HEK293 (cell line): Measurements from ENCODE around the gene SERPINH1.

ENCODE experiments used
- GLI4 ChIP-seq: fragments of 450-650 bp; formaldehyde crosslinking; IDR thresholded peaks from 2 replicates; pipeline ENCODE4 v1.5.1; 2016; ENCODE audit warnings: missing biosample characterization, missing genetic modification characterization
- IKZF3 ChIP-seq: fragments of 450-650 bp; IDR thresholded peaks from 2 replicates; pipeline ENCODE4 v1.5.0; 2018; ENCODE audit warnings: missing biosample characterization, mild to moderate bottlenecking, missing genetic modification characterization, moderate library complexity
- MYNN ChIP-seq: fragments of 450-650 bp; formaldehyde crosslinking; IDR thresholded peaks from 2 replicates; pipeline ENCODE4 v1.5.1; 2016; ENCODE audit warnings: missing biosample characterization, missing genetic modification characterization, borderline replicate concordance
- SP2 ChIP-seq: fragments of 450-650 bp; formaldehyde crosslinking; IDR thresholded peaks from 2 replicates; pipeline ENCODE4 v1.5.1; 2016; ENCODE audit warnings: missing biosample characterization, missing genetic modification characterization
- ZBTB20 ChIP-seq: fragments of 450-650 bp; formaldehyde crosslinking; IDR thresholded peaks from 2 replicates; pipeline ENCODE4 v1.5.1; 2016; ENCODE audit warnings: missing biosample characterization, missing genetic modification characterization
- ZBTB26 ChIP-seq: fragments of 450-650 bp; formaldehyde crosslinking; optimal IDR thresholded peaks from 2 replicates; pipeline ENCODE3; 2016; ENCODE audit warnings: missing biosample characterization, mild to moderate bottlenecking, missing genetic modification characterization
- ZNF10 ChIP-seq: fragments of 450-650 bp; formaldehyde crosslinking; IDR thresholded peaks from 2 replicates; pipeline ENCODE4 v1.5.1; 2017; ENCODE audit warnings: missing biosample characterization, missing genetic modification characterization
- ZNF211 ChIP-seq: fragments of 450-650 bp; formaldehyde crosslinking; IDR thresholded peaks from 2 replicates; pipeline ENCODE4 v1.5.1; 2016; ENCODE audit warnings: low read depth, missing biosample characterization, missing genetic modification characterization
- ZNF274 ChIP-seq, 2 experiments: fragments of 200-500 bp in 1 of 2; fragments of 450-650 bp in 1 of 2; sonication (Bioruptor generic) in 1 of 2; formaldehyde crosslinking in 1 of 2; IDR thresholded peaks; 2 replicates each; pipeline versions ENCODE4 v1.5.1 to v1.6.1; 2014 to 2016; ENCODE audit warnings: borderline replicate concordance in 1 of 2, inconsistent platforms in 1 of 2, low read length in 1 of 2, missing biosample characterization in 1 of 2, missing genetic modification characterization in 1 of 2
- ZNF341 ChIP-seq: fragments of 450-650 bp; formaldehyde crosslinking; IDR thresholded peaks from 2 replicates; pipeline ENCODE4; 2016; ENCODE audit warnings: low read depth, missing biosample characterization, missing genetic modification characterization
- ZNF350 ChIP-seq: fragments of 450-650 bp; formaldehyde crosslinking; IDR thresholded peaks from 2 replicates; pipeline ENCODE4 v1.5.0; 2017; ENCODE audit warnings: missing biosample characterization, mild to moderate bottlenecking, missing genetic modification characterization
- ZNF394 ChIP-seq: fragments of 450-650 bp; formaldehyde crosslinking; IDR thresholded peaks from 2 replicates; pipeline ENCODE4 v1.5.1; 2016; ENCODE audit warnings: missing biosample characterization, missing genetic modification characterization, mild to moderate bottlenecking, moderate library complexity, borderline replicate concordance
- ZNF416 ChIP-seq: fragments of 450-650 bp; formaldehyde crosslinking; IDR thresholded peaks from 2 replicates; pipeline ENCODE4 v1.5.1; 2016; ENCODE audit warnings: missing biosample characterization, missing genetic modification characterization
- ZNF48 ChIP-seq: fragments of 450-650 bp; formaldehyde crosslinking; IDR thresholded peaks from 2 replicates; pipeline ENCODE4 v1.5.1; 2016; ENCODE audit warnings: missing biosample characterization, missing genetic modification characterization
- ZNF629 ChIP-seq: fragments of 450-650 bp; formaldehyde crosslinking; IDR thresholded peaks from 2 replicates; pipeline ENCODE4 v1.5.1; 2017; ENCODE audit warnings: missing biosample characterization, missing genetic modification characterization
- ZNF664 ChIP-seq: fragments of 450-650 bp; formaldehyde crosslinking; IDR thresholded peaks from 2 replicates; pipeline ENCODE4 v1.5.1; 2016; ENCODE audit warnings: missing biosample characterization, missing genetic modification characterization
- ZNF707 ChIP-seq: fragments of 450-650 bp; formaldehyde crosslinking; IDR thresholded peaks from 2 replicates; pipeline ENCODE4 v1.5.1; 2016; ENCODE audit warnings: missing biosample characterization, missing genetic modification characterization
- ZNF768 ChIP-seq: fragments of 450-650 bp; formaldehyde crosslinking; IDR thresholded peaks from 2 replicates; pipeline ENCODE4 v1.5.1; 2018; ENCODE audit warnings: missing biosample characterization, mild to moderate bottlenecking, missing genetic modification characterization
- ZNF785 ChIP-seq: fragments of 450-650 bp; formaldehyde crosslinking; IDR thresholded peaks from 2 replicates; pipeline ENCODE4 v1.5.1; 2016; ENCODE audit warnings: missing biosample characterization, missing genetic modification characterization
- ZNF792 ChIP-seq: fragments of 450-650 bp; formaldehyde crosslinking; IDR thresholded peaks from 2 replicates; pipeline ENCODE4 v1.5.1; 2016; ENCODE audit warnings: missing biosample characterization, missing genetic modification characterization
- ZNF837 ChIP-seq: fragments of 450-650 bp; formaldehyde crosslinking; IDR thresholded peaks from 2 replicates; pipeline ENCODE4 v1.5.1; 2016; ENCODE audit warnings: missing biosample characterization, missing genetic modification characterization
- TF ChIP-seq, protein P1 (sequence below): fragments of 450-650 bp; formaldehyde crosslinking; IDR thresholded peaks from 2 replicates; pipeline ENCODE4 v1.5.1; 2016; ENCODE audit warnings: missing biosample characterization, missing genetic modification characterization
- TF ChIP-seq, protein P2 (sequence below): fragments of 450-650 bp; formaldehyde crosslinking; IDR thresholded peaks from 2 replicates; pipeline ENCODE4 v1.5.1; 2016; ENCODE audit warnings: missing biosample characterization, missing genetic modification characterization
- TF ChIP-seq, protein P3 (sequence below): fragments of 450-650 bp; formaldehyde crosslinking; IDR thresholded peaks from 2 replicates; pipeline ENCODE4 v1.5.1; 2016; ENCODE audit warnings: missing biosample characterization, missing genetic modification characterization
- TF ChIP-seq, protein P4 (sequence below): fragments of 450-650 bp; formaldehyde crosslinking; conservative IDR thresholded peaks from 2 replicates; pipeline ENCODE4 v1.5.1; 2016; ENCODE audit warnings: low read depth, missing biosample characterization, missing genetic modification characterization

Gene SERPINH1

DNA sequence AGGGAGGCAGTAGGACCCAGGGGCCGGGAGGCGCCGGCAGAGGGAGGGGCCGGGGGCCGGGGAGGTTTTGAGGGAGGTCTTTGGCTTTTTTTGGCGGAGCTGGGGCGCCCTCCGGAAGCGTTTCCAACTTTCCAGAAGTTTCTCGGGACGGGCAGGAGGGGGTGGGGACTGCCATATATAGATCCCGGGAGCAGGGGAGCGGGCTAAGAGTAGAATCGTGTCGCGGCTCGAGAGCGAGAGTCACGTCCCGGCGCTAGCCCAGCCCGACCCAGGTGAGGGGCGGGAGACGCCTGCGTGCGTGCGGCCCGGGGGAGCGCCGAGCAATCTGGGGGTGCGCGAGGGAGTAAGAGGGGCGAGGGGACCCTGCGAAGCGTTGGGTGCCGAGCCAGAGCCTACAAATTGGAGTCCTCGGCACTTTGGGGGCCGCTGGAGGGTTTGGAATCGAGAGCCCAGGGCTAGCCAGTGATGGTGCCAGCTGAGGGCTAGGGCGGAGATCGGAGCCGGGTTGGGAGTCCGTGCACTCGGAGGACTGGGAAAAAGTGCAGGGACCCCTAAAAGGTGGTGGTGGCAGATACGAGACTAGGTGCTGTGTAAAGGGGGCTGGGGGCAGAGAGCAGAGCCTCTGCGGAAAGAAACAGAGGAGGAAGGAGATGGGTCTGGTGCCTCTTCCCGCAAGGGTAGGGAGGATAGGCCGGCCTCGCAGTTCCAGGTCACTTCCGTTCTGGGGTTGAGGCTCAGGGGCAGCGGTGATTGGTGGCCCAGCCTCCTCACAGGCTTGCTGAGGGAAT lies at the start of gene SERPINH1 (continued):
- TF ChIP-seq ZNF416 (tag by site-specific recombination) (no peak), ZNF10 (tag by site-specific recombination) (no peak; the same call in 1 of the 2 replicates), ZNF341 (tag by site-specific recombination) (peak; percentile 60; the same call in 1 of the 2 replicates), ZBTB20 (tag by site-specific recombination) (peak; percentile 52; the same call in 1 of the 2 replicates), ZNF211 (tag by site-specific recombination) (no peak), ZNF629 (tag by site-specific recombination) (no peak), ZNF274 (IDR thresholded peaks at IDR 0.05; ENCODE audit: low read length) (no peak), ZNF274 (tag by site-specific recombination; IDR thresholded peaks at IDR 0.05; ENCODE audit: borderline replicate concordance) (no peak), MYNN (tag by site-specific recombination) (no peak), ZNF350 (tag by site-specific recombination) (no peak), GLI4 (tag by site-specific recombination) (no peak), IKZF3 (tag by site-specific recombination) (peak; percentile 77; the same call in 1 of the 2 replicates), ZNF768 (tag by site-specific recombination) (no peak), ZNF394 (0 out of 2 replicates have a peak, but pooled peaks have one; percentile 17), SP2 (tag by site-specific recombination) (peak; percentile 84), ZNF48 (tag by site-specific recombination) (no peak), ZNF664 (no peak), ZNF785 (tag by site-specific recombination) (no peak), ZNF792 (tag by site-specific recombination) (no peak), ZNF837 (no peak), ZNF707 (no peak), ZBTB26 (tag by site-specific recombination) (peak; percentile 56)
- TF ChIP-seq, protein P1, sequence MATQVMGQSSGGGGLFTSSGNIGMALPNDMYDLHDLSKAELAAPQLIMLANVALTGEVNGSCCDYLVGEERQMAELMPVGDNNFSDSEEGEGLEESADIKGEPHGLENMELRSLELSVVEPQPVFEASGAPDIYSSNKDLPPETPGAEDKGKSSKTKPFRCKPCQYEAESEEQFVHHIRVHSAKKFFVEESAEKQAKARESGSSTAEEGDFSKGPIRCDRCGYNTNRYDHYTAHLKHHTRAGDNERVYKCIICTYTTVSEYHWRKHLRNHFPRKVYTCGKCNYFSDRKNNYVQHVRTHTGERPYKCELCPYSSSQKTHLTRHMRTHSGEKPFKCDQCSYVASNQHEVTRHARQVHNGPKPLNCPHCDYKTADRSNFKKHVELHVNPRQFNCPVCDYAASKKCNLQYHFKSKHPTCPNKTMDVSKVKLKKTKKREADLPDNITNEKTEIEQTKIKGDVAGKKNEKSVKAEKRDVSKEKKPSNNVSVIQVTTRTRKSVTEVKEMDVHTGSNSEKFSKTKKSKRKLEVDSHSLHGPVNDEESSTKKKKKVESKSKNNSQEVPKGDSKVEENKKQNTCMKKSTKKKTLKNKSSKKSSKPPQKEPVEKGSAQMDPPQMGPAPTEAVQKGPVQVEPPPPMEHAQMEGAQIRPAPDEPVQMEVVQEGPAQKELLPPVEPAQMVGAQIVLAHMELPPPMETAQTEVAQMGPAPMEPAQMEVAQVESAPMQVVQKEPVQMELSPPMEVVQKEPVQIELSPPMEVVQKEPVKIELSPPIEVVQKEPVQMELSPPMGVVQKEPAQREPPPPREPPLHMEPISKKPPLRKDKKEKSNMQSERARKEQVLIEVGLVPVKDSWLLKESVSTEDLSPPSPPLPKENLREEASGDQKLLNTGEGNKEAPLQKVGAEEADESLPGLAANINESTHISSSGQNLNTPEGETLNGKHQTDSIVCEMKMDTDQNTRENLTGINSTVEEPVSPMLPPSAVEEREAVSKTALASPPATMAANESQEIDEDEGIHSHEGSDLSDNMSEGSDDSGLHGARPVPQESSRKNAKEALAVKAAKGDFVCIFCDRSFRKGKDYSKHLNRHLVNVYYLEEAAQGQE: no peak
- TF ChIP-seq, protein P2, sequence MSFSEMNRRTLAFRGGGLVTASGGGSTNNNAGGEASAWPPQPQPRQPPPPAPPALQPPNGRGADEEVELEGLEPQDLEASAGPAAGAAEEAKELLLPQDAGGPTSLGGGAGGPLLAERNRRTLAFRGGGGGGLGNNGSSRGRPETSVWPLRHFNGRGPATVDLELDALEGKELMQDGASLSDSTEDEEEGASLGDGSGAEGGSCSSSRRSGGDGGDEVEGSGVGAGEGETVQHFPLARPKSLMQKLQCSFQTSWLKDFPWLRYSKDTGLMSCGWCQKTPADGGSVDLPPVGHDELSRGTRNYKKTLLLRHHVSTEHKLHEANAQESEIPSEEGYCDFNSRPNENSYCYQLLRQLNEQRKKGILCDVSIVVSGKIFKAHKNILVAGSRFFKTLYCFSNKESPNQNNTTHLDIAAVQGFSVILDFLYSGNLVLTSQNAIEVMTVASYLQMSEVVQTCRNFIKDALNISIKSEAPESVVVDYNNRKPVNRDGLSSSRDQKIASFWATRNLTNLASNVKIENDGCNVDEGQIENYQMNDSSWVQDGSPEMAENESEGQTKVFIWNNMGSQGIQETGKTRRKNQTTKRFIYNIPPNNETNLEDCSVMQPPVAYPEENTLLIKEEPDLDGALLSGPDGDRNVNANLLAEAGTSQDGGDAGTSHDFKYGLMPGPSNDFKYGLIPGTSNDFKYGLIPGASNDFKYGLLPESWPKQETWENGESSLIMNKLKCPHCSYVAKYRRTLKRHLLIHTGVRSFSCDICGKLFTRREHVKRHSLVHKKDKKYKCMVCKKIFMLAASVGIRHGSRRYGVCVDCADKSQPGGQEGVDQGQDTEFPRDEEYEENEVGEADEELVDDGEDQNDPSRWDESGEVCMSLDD: peak; percentile 36; the same call in 1 of the 2 replicates
- TF ChIP-seq, protein P3, sequence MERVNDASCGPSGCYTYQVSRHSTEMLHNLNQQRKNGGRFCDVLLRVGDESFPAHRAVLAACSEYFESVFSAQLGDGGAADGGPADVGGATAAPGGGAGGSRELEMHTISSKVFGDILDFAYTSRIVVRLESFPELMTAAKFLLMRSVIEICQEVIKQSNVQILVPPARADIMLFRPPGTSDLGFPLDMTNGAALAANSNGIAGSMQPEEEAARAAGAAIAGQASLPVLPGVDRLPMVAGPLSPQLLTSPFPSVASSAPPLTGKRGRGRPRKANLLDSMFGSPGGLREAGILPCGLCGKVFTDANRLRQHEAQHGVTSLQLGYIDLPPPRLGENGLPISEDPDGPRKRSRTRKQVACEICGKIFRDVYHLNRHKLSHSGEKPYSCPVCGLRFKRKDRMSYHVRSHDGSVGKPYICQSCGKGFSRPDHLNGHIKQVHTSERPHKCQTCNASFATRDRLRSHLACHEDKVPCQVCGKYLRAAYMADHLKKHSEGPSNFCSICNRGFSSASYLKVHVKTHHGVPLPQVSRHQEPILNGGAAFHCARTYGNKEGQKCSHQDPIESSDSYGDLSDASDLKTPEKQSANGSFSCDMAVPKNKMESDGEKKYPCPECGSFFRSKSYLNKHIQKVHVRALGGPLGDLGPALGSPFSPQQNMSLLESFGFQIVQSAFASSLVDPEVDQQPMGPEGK (tag by site-specific recombination): no peak; the same call in none of the 2 replicates
- TF ChIP-seq, protein P4, sequence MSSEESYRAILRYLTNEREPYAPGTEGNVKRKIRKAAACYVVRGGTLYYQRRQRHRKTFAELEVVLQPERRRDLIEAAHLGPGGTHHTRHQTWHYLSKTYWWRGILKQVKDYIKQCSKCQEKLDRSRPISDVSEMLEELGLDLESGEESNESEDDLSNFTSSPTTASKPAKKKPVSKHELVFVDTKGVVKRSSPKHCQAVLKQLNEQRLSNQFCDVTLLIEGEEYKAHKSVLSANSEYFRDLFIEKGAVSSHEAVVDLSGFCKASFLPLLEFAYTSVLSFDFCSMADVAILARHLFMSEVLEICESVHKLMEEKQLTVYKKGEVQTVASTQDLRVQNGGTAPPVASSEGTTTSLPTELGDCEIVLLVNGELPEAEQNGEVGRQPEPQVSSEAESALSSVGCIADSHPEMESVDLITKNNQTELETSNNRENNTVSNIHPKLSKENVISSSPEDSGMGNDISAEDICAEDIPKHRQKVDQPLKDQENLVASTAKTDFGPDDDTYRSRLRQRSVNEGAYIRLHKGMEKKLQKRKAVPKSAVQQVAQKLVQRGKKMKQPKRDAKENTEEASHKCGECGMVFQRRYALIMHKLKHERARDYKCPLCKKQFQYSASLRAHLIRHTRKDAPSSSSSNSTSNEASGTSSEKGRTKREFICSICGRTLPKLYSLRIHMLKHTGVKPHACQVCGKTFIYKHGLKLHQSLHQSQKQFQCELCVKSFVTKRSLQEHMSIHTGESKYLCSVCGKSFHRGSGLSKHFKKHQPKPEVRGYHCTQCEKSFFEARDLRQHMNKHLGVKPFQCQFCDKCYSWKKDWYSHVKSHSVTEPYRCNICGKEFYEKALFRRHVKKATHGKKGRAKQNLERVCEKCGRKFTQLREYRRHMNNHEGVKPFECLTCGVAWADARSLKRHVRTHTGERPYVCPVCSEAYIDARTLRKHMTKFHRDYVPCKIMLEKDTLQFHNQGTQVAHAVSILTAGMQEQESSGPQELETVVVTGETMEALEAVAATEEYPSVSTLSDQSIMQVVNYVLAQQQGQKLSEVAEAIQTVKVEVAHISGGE (tag by site-specific recombination): peak; percentile 78
